Gastroesophageal sphincter (tissue), 3 donors: Measurements from ENCODE around the gene NEU4.

Experiments used
- CTCF ChIP-seq, 4 experiments: fragments of 200-600 bp in 2 of 4; fragments of 450-650 bp in 2 of 4; sonication (generic) in 1 of 4; IDR thresholded peaks; one replicate each; pipeline ENCODE4 v1.5.1; 2017 to 2019; ENCODE audit warnings: antibody characterized with exemption in 4 of 4, mild to moderate bottlenecking in 2 of 4, moderate library complexity in 2 of 4
- EP300 ChIP-seq: sonication (generic); formaldehyde crosslinking; IDR thresholded peaks from one replicate; pipeline ENCODE4 v1.6.1; 2017; ENCODE audit warnings: antibody characterized with exemption, mild to moderate bottlenecking
- POLR2A ChIP-seq, 2 donors: fragments of 450-650 bp; IDR thresholded peaks; one replicate each; pipeline ENCODE4 v1.6.1; 2017; ENCODE audit warnings: antibody characterized with exemption in 2 of 2, mild to moderate bottlenecking in 2 of 2, moderate library complexity in 1 of 2
- POLR2AphosphoS5 ChIP-seq: sonication (generic); formaldehyde crosslinking; IDR thresholded peaks from one replicate; pipeline ENCODE4 v1.6.1; 2017; ENCODE audit warnings: antibody characterized with exemption

GRCh38 chr2:241859436-241860183 lies 50.6 kb downstream of the NEU4 start:
- TF ChIP-seq EP300, result no peak
- peak in 1 of 4 experiments; percentile 7 for TF ChIP-seq CTCF (IDR thresholded peaks at IDR 0.05)
- no peak for TF ChIP-seq POLR2AphosphoS5
- no peak for TF ChIP-seq POLR2A (IDR thresholded peaks at IDR 0.05)
